Measurements from ENCODE around the gene ENGASE.
"Not testable (repeated sequence)": the region's sequence is repeated elsewhere in the genome, so short reads cannot be mapped to it uniquely, and the experiment has no call there.

Gene ENGASE

GRCh38 chr17:79074649-79075445 lies at the start of gene ENGASE:
ENGASE (plus strand) TSS chr17:79074824; CDS start chr17:79074945, 121 bp downstream.
- Histone ChIP-seq H3K4me3 (ENCODE audit: low read length) (peak within 1 kb of the TSS; percentile 87), H3K27me3 (replicated peaks; ENCODE audit: control insufficient read depth, insufficient read depth, low read length) (no peaks in the 10 kb centered on the region), H3K4me1 (ENCODE audit: control insufficient read depth, insufficient read depth, low read length) (peaks cover 19% of the 10 kb centered on the region), H3K9me3 (ENCODE audit: control insufficient read depth, low read length) (no peaks in the 10 kb centered on the region), H3K9ac (ENCODE audit: low read length) (peak within 1 kb of the TSS; percentile 91), H3K36me3 (ENCODE audit: control insufficient read depth, insufficient read depth, low read length, severe bottlenecking) (peaks cover 21% of the 10 kb centered on the region)
- DNase-seq (ENCODE audit: low read depth), result peak; percentile 98

- Histone ChIP-seq H3K27me3 (replicated peaks; ENCODE audit: control insufficient read depth, insufficient read depth, low read length) (no peaks in the 10 kb centered on the region), H3K9ac (ENCODE audit: low read length) (peak overlapping the region; percentile 86), H3K4me1 (ENCODE audit: control insufficient read depth, insufficient read depth, low read length) (peaks cover 87% of the 10 kb centered on the region), H3K36me3 (ENCODE audit: control insufficient read depth, insufficient read depth, low read length, severe bottlenecking) (no peaks in the 10 kb centered on the region), H3K4me3 (ENCODE audit: low read length) (peak overlapping the region; percentile 90), H3K9me3 (ENCODE audit: control insufficient read depth, low read length) (no peaks in the 10 kb centered on the region)
- DNase-seq (ENCODE audit: low read depth), result no peak
Measured at GRCh38 chr17:79024901-79025737, 49.5 kb upstream of the ENGASE start.

GRCh38 chr17:79026376-79027273 lies 48.0 kb upstream of the ENGASE start:
- H3K9me3 ChIP-seq (ENCODE audit: control insufficient read depth, low read length), result no peaks in the 10 kb centered on the region
- peak overlapping the region; percentile 86 for H3K9ac ChIP-seq (ENCODE audit: low read length)
- peaks cover 72% of the 10 kb centered on the region for H3K4me1 ChIP-seq (ENCODE audit: control insufficient read depth, insufficient read depth, low read length)
- peak; percentile 50 for DNase-seq (ENCODE audit: low read depth)
- H3K36me3 ChIP-seq (ENCODE audit: control insufficient read depth, insufficient read depth, low read length, severe bottlenecking), result no peaks in the 10 kb centered on the region
- H3K4me3 ChIP-seq (ENCODE audit: low read length), result peak overlapping the region; percentile 90
- no peaks in the 10 kb centered on the region for H3K27me3 ChIP-seq (replicated peaks; ENCODE audit: control insufficient read depth, insufficient read depth, low read length)

- H3K36me3 ChIP-seq (ENCODE audit: control insufficient read depth, insufficient read depth, low read length, severe bottlenecking), result no peaks in the 10 kb centered on the region
- H3K27me3 ChIP-seq (replicated peaks; ENCODE audit: control insufficient read depth, insufficient read depth, low read length), result no peaks in the 10 kb centered on the region
- peaks cover 65% of the 10 kb centered on the region for H3K4me1 ChIP-seq (ENCODE audit: control insufficient read depth, insufficient read depth, low read length)
- H3K4me3 ChIP-seq (ENCODE audit: low read length), result peak overlapping the region; percentile 90
- no peaks in the 10 kb centered on the region for H3K9me3 ChIP-seq (ENCODE audit: control insufficient read depth, low read length)
- peak overlapping the region; percentile 78 for H3K9ac ChIP-seq (ENCODE audit: low read length)
- no peak for DNase-seq (ENCODE audit: low read depth)
Measured at GRCh38 chr17:79027274-79027924, 47.2 kb upstream of the ENGASE start.

GRCh38 chr17:79027925-79028491 lies 46.6 kb upstream of the ENGASE start:
- Histone ChIP-seq H3K9me3 (ENCODE audit: control insufficient read depth, low read length) (no peaks in the 10 kb centered on the region), H3K27me3 (replicated peaks; ENCODE audit: control insufficient read depth, insufficient read depth, low read length) (no peaks in the 10 kb centered on the region), H3K9ac (ENCODE audit: low read length) (peak overlapping the region; percentile 78), H3K4me1 (ENCODE audit: control insufficient read depth, insufficient read depth, low read length) (peaks cover 59% of the 10 kb centered on the region), H3K4me3 (ENCODE audit: low read length) (peak overlapping the region; percentile 90), H3K36me3 (ENCODE audit: control insufficient read depth, insufficient read depth, low read length, severe bottlenecking) (no peaks in the 10 kb centered on the region)
- DNase-seq (ENCODE audit: low read depth), result peak; percentile 55

GRCh38 chr17:79028496-79029326 lies 45.9 kb upstream of the ENGASE start:
- no peaks in the 10 kb centered on the region for H3K9me3 ChIP-seq (ENCODE audit: control insufficient read depth, low read length)
- H3K4me3 ChIP-seq (ENCODE audit: low read length), result peak overlapping the region; percentile 90
- H3K36me3 ChIP-seq (ENCODE audit: control insufficient read depth, insufficient read depth, low read length, severe bottlenecking), result no peaks in the 10 kb centered on the region
- peak overlapping the region; percentile 78 for H3K9ac ChIP-seq (ENCODE audit: low read length)
- peaks cover 54% of the 10 kb centered on the region for H3K4me1 ChIP-seq (ENCODE audit: control insufficient read depth, insufficient read depth, low read length)
- H3K27me3 ChIP-seq (replicated peaks; ENCODE audit: control insufficient read depth, insufficient read depth, low read length), result no peaks in the 10 kb centered on the region
- DNase-seq (ENCODE audit: low read depth), result peak; percentile 39

- no peak for DNase-seq (ENCODE audit: low read depth)
- H3K9me3 ChIP-seq (ENCODE audit: control insufficient read depth, low read length), result no peaks in the 10 kb centered on the region
- peaks cover 60% of the 10 kb centered on the region for H3K4me1 ChIP-seq (ENCODE audit: control insufficient read depth, insufficient read depth, low read length)
- H3K4me3 ChIP-seq (ENCODE audit: low read length), result no peak overlapping the region
- H3K9ac ChIP-seq (ENCODE audit: low read length), result peak overlapping the region; percentile 10
- H3K36me3 ChIP-seq (ENCODE audit: control insufficient read depth, insufficient read depth, low read length, severe bottlenecking), result no peaks in the 10 kb centered on the region
- H3K27me3 ChIP-seq (replicated peaks; ENCODE audit: control insufficient read depth, insufficient read depth, low read length), result no peaks in the 10 kb centered on the region
Measured at GRCh38 chr17:79029327-79030009, 45.2 kb upstream of the ENGASE start.

- H3K27me3 ChIP-seq (replicated peaks; ENCODE audit: control insufficient read depth, insufficient read depth, low read length); DNase-seq (ENCODE audit: low read depth); H3K9me3 ChIP-seq (ENCODE audit: control insufficient read depth, low read length); H3K4me3 ChIP-seq (ENCODE audit: low read length); H3K9ac ChIP-seq (ENCODE audit: low read length); H3K36me3 ChIP-seq (ENCODE audit: control insufficient read depth, insufficient read depth, low read length, severe bottlenecking): not testable (repeated sequence)
- peaks cover 61% of the 10 kb centered on the region for H3K4me1 ChIP-seq (ENCODE audit: control insufficient read depth, insufficient read depth, low read length)
Measured at GRCh38 chr17:79030636-79031035, 44.0 kb upstream of the ENGASE start.

- Histone ChIP-seq H3K4me1 (ENCODE audit: control insufficient read depth, insufficient read depth, low read length) (peaks cover 62% of the 10 kb centered on the region), H3K9me3 (ENCODE audit: control insufficient read depth, low read length) (no peaks in the 10 kb centered on the region), H3K36me3 (ENCODE audit: control insufficient read depth, insufficient read depth, low read length, severe bottlenecking) (peaks cover 3% of the 10 kb centered on the region), H3K4me3 (ENCODE audit: low read length) (no peak overlapping the region), H3K9ac (ENCODE audit: low read length) (no peak overlapping the region), H3K27me3 (replicated peaks; ENCODE audit: control insufficient read depth, insufficient read depth, low read length) (no peaks in the 10 kb centered on the region)
- no peak for DNase-seq (ENCODE audit: low read depth)
Measured at GRCh38 chr17:79031996-79032875, 42.4 kb upstream of the ENGASE start.

Data from adipocyte (in vitro differentiated cells).